Endothelial cell of umbilical vein (primary cell): ENCODE data around the gene CHRNB1.

ENCODE experiments used
- POLR2A ChIP-seq: IDR thresholded peaks from 2 replicates; pipeline ENCODE4 v1.6.1; 2012; ENCODE audit warnings: low read depth, mild to moderate bottlenecking, control low read depth, low read length
- POLR2AphosphoS5 ChIP-seq: IDR thresholded peaks from 2 replicates; pipeline ENCODE4 v1.6.1; 2012; ENCODE audit warnings: low read depth, mild to moderate bottlenecking, control low read depth, low read length, moderate library complexity; ENCODE audit not compliant: insufficient read depth
- TF ChIP-seq, protein P1 (sequence below), 2 donors: IDR thresholded peaks; 1 replicate in 1 of 2; 2 replicates in 1 of 2; pipeline ENCODE4 v1.5.1; 2011; ENCODE audit warnings: low read length in 2 of 2, mild to moderate bottlenecking in 2 of 2, moderate library complexity in 2 of 2, control low read depth in 1 of 2, inconsistent platforms in 1 of 2, low read depth in 1 of 2; ENCODE audit not compliant: insufficient read depth in 1 of 2; ENCODE audit errors: extremely low read depth in 1 of 2

DNA sequence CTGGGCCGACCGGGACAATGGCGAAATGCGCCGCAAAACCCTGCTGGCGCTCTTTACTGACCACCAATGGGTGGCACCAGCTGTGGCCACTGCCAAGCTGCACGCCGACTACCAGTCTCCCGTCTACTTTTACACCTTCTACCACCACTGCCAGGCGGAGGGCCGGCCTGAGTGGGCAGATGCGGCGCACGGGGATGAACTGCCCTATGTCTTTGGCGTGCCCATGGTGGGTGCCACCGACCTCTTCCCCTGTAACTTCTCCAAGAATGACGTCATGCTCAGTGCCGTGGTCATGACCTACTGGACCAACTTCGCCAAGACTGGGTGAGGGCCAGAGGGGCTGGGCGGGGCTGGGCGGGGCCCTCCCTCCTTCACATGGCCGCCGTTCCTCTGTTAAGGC is 29.1 kb upstream of the CHRNB1 start:
- TF ChIP-seq POLR2A (no peak), POLR2AphosphoS5 (no peak)
- TF ChIP-seq, protein P1, sequence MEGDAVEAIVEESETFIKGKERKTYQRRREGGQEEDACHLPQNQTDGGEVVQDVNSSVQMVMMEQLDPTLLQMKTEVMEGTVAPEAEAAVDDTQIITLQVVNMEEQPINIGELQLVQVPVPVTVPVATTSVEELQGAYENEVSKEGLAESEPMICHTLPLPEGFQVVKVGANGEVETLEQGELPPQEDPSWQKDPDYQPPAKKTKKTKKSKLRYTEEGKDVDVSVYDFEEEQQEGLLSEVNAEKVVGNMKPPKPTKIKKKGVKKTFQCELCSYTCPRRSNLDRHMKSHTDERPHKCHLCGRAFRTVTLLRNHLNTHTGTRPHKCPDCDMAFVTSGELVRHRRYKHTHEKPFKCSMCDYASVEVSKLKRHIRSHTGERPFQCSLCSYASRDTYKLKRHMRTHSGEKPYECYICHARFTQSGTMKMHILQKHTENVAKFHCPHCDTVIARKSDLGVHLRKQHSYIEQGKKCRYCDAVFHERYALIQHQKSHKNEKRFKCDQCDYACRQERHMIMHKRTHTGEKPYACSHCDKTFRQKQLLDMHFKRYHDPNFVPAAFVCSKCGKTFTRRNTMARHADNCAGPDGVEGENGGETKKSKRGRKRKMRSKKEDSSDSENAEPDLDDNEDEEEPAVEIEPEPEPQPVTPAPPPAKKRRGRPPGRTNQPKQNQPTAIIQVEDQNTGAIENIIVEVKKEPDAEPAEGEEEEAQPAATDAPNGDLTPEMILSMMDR (IDR thresholded peaks at IDR 0.05; ENCODE audit: extremely low read depth in 1 of 2, insufficient read depth in 1 of 2, low read depth in 1 of 2, low read length in 2 of 2): no peak
